CD4-positive, alpha-beta T cell treated with Interferon alpha-2 for 1 hour (primary cell): ENCODE results near the gene PPIB.

Experiments
- DNase-seq, 2 donors: peaks; one replicate each; pipeline ENCODE4 v3.0.0-alpha.2; 2020 to 2022

The PPIB gene

DNA sequence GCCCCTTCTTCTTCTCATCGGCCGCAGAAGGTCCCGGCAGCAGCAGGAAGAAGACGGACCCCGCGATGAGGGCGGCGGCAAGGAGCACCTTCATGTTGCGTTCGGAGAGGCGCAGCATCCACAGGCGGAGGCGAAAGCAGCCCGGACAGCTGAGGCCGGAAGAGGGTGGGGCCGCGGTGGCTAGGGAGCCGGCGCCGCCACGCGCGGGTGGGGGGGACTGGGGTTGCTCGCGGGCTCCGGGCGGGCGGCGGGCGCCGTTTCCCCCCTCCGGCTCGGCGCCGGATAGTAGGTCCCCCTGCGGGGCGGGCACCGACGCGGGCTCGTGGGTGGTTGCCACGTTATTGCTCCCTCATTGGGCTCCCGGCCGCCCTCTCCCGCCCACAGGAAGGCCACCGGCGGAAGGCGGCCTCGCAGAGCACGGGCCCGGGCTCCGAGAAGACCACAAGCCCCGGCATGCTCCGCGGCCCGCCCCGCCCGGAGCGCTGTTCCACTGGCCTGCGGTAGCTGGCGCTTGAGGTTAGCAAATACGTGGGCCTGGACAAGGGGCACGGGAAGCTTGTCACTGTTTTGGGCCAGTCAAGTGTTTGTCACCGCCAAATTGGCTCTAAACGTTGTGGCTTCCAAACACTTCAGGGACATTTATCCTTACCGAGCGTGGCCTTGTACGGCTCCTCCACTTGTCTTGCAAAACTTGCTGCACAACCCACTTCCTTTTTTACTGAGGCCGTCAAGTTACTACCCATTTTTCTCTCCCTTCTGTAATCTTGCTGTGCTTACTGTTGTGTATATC is at the start of gene PPIB:
PPIB (minus strand) TSS at position 154 of the 790 bp plus-strand sequence; CDS start at position 118, 36 bp downstream.
- DNase-seq = peak; percentile 96 to 98

DNA sequence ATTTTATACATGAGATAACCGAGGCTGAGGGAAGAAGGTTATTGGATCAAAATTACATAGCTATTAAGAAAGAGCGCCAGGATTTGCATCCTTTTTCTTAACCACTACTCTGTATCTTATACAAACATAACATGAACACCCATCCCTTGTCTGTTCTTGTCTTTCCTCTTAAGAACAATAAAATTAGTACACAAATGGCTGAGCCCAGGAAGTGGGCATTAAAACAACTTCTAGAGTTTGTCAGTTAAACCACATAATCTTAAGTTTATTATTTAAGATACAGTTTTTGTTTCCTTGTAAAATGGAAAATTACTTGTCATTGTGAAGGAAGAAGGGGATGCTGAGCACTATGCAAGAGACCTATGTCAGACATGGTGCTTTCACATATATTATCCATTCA is 48.9 kb upstream of the PPIB start:
- DNase-seq = no peak

DNA sequence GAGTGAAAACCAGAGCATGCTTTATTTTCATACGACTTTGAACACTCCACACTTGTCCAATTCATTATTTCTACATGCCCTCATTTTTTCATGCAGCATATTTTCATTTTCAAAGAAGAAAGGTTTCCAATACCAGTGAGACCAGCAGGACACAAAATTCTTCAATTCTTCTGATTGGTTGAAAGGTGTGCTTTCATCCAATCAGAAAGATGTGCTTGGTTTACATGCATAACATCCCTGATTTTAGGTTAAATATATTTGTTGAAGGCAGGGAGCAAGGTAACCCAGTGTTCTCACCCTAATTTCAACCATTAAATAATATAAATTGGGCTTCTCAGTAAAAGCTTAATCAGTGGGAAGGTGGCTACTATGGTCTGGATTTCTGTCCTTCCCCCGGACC is 47.5 kb upstream of the PPIB start:
- no peak for DNase-seq

- peak in 1 of 2 donors; percentile 39 for DNase-seq
Observed at GRCh38 chr15:64209680-64210334, 47.0 kb upstream of the PPIB start.

- no peak for DNase-seq
Observed at GRCh38 chr15:64205202-64205601, 42.4 kb upstream of the PPIB start.

GRCh38 chr15:64197425-64197824 is 34.6 kb upstream of the PPIB start:
- DNase-seq = no peak

DNA sequence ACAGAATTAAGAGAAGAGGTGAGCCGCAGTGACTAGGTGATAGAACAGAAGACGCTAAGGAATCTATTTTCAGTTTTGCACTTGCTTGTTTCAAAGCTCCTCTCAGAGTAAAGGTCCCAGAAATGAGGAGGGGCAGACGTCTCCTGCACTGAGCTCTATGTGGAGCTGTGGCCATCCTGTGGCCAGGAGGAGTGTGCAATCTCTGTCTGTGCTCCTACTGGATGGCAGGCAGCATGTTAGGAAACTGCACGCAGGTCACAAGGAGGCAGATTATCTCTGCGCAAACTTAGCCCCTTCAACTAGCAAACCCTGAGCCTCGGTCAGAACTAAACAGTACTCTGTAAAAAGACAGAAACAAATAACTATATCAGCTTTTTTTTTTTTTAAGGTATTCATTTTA is 31.1 kb upstream of the PPIB start:
- no peak for DNase-seq

DNA sequence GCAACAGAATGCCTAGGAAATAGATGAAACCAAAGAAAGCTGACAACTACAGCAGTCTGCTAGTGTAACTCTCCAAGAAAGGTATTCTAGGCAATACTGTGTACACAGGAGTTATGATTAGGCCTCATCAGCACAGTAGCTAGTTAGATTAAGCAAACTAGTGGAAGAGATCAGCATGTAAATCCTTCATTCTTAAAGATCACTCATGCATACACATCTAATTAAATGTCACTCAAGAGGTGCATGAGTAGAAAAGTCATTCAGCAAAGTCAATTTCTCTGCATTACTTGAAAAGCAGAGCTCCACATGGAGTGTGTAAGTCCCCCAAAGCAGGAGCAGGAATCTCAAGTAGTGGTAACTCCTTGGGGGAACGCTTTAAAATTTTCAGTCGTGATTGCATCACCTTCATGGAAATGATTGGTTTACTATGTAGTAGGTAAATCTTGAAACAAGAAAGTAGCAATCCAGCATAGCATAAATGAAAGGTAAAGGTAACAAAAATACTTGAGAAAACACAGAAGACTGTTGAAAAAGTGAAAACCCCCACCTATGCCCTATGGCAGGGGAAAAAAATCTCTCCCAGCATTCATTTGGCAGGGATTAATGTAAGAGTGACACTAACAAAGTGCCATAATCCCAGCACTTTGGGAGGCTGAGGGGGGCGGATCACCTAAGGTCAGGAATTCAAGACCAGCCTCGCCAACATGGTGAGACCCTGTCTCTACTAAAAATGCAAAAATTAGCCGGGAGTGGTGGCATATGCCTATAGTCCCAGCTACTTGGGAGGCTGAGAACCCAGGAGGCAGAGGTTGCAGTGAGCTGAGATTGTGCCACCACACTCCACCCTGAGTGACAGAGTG is 29.4 kb upstream of the PPIB start:
- DNase-seq = no peak

- no peak for DNase-seq
Observed at GRCh38 chr15:64187396-64188191, 24.8 kb upstream of the PPIB start.

GRCh38 chr15:64185146-64185911 is 22.5 kb upstream of the PPIB start:
- DNase-seq = no peak

GRCh38 chr15:64182859-64183370 is 20.1 kb upstream of the PPIB start:
- DNase-seq = no peak

GRCh38 chr15:64180235-64180824 is 17.5 kb upstream of the PPIB start:
- peak in 1 of 2 donors; percentile 71 for DNase-seq

DNA sequence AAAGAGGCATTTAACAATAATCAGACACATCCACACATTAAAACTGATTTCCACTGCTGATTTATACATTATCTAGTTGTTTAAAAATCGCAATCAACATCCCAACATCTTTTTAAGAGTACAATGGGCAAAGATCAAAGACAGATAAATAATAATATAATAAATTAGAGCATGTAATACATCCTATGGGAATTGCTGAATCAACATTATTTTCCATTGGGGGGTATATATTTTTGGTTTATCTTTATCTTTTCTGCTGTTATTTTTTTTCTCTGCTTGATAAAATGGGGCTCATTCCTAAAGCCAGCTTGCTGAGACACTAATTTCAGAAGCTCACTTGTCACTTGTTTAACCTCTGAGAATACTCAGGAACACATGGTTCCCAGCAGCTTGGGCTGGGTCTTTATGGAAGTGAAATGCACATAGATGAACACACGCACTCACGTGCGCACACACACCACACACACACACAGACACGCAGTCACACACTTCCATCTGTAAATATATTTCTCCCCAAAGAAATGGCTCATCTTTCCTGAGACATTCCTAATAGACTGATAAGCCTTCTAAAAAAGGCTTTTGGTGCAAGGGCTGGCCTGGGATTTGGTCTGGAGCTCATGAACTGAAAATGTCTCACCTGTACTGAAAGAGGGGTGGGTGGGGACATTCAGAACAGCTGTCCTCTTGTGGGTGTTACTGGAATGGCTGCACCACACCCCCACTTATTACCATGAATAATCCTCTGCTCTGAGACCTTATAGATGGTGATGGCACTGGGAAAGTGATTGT is 3.5 kb upstream of the PPIB start:
- no peak for DNase-seq

GRCh38 chr15:64164436-64164835 is 1.6 kb upstream of the PPIB start:
- DNase-seq = no peak

GRCh38 chr15:64163659-64164362 is 989 bp upstream of the PPIB start:
- DNase-seq = no peak

- no peak for DNase-seq
Observed at GRCh38 chr15:64162478-64162868, 349 bp downstream of the PPIB start.

- DNase-seq = no peak
Observed at GRCh38 chr15:64161688-64162477, 939 bp downstream of the PPIB start.

DNA sequence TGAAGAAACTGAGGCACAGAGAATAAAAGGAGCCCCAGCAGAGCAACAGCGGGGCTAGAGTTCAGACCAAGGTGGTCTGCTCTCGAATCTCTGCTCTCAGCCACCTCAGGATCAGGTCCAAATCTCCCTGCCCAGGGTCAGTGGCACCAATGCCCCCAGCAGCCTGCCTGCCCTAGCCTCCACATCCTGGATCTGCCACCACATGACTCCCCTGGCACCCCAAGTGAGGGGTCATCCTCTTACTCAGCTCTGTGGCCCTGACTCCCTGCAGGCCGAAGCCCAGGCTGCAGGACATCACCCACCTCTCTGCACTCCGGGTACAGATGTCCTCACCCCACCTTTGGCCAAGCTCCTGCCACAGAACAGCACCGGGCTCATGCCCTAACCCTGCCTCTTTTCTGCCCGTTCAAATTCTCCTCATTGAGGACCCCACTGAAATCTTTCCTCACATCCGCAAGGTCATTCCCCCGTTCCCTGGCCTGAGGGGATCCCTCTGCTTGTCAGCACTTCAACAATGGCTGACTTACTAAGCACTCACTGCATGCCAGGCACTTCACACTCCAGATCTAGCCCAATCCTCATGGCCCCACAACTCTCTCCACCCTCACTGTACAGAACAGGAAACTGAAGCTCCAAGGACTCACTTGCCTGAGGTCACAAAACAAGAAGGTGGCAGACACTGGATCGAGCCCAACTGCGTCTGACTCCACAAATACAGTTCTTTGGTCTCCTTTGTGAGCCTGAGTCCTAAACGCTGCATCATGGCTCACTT is 4.3 kb downstream of the PPIB start:
- no peak for DNase-seq
